CD8-positive, alpha-beta memory T cell (primary cell): Measurements from ENCODE around the gene FUT7. TPM values are rescaled to one million over a fixed set of nuclear protein-coding genes. Genes with fewer than 3 reads are reported as not detected.
A peak's percentile ranks its signal among the peaks of the same experiment; 100 is the strongest.

Source experiments
- CTCF ChIA-PET: fragments of 350-600 bp; sonication (Branson Sonifier 250); formaldehyde crosslinking; loops from one replicate; lab custom pipeline; 2021; ENCODE audit warnings: antibody characterized with exemption; lab: Charles Lee
- POLR2A ChIA-PET: fragments of 350-600 bp; sonication (Branson Sonifier 250); formaldehyde crosslinking; loops from one replicate; lab custom pipeline; 2021; ENCODE audit warnings: antibody characterized with exemption; lab: Charles Lee
- DNase-seq, 5 donors: peaks; one replicate each; pipeline versions ENCODE4 v3.0.0 to v3.0.0-alpha.2; 2020 to 2022; ENCODE audit warnings: mixed read lengths in 1 of 5
- H3K27ac ChIP-seq: one replicate; pipeline ENCODE4 v1.7.0; 2013; ENCODE audit warnings: low read depth, mild to moderate bottlenecking, low read length, moderate library complexity
- H3K27me3 ChIP-seq: 2 replicates; pipeline ENCODE4 v1.7.0; 2013; ENCODE audit warnings: low read length, mild to moderate bottlenecking; ENCODE audit not compliant: insufficient read depth, poor library complexity, severe bottlenecking
- H3K36me3 ChIP-seq: 2 replicates; pipeline ENCODE4 v1.7.0; 2013; ENCODE audit warnings: mild to moderate bottlenecking, low read length, moderate library complexity; ENCODE audit not compliant: insufficient read depth
- H3K4me1 ChIP-seq: 2 replicates; pipeline ENCODE4 v1.7.0; 2013; ENCODE audit warnings: mild to moderate bottlenecking, low read length, moderate library complexity; ENCODE audit not compliant: insufficient read depth
- H3K4me3 ChIP-seq: 2 replicates; pipeline ENCODE4 v1.7.0; 2013; ENCODE audit warnings: mild to moderate bottlenecking, low read length
- H3K9me3 ChIP-seq: 2 replicates; pipeline ENCODE4 v1.7.0; 2013; ENCODE audit warnings: mild to moderate bottlenecking, low read length
- H3K27ac Mint-ChIP-seq, 8 donors: one replicate each; pipeline ENCODE4 v1.8.0; 2020 to 2021; ENCODE audit warnings: mixed read lengths in 8 of 8, mild to moderate bottlenecking in 6 of 8, inconsistent platforms in 3 of 8, moderate library complexity in 3 of 8
- H3K27me3 Mint-ChIP-seq, 2 donors: one replicate each; pipeline ENCODE4 v1.8.0; 2020 to 2021; ENCODE audit warnings: mixed read lengths in 2 of 2, mild to moderate bottlenecking in 1 of 2, moderate library complexity in 1 of 2
- H3K36me3 Mint-ChIP-seq, 3 donors: one replicate each; pipeline ENCODE4 v1.8.0; 2020 to 2021; ENCODE audit warnings: mixed read lengths in 3 of 3, inconsistent platforms in 1 of 3, mild to moderate bottlenecking in 1 of 3
- H3K4me1 Mint-ChIP-seq, 3 donors: one replicate each; pipeline ENCODE4 v1.8.0; 2020 to 2021; ENCODE audit warnings: mixed read lengths in 3 of 3, inconsistent platforms in 1 of 3, mild to moderate bottlenecking in 1 of 3
- H3K4me3 Mint-ChIP-seq, 7 donors: one replicate each; pipeline ENCODE4 v1.8.0; 2020 to 2021; ENCODE audit warnings: mixed read lengths in 7 of 7, mild to moderate bottlenecking in 6 of 7, moderate library complexity in 4 of 7, inconsistent platforms in 2 of 7
- H3K9me3 Mint-ChIP-seq, 5 donors: one replicate each; pipeline ENCODE4 v1.8.0; 2020 to 2022; ENCODE audit warnings: mixed read lengths in 5 of 5, mild to moderate bottlenecking in 3 of 5, moderate library complexity in 2 of 5, inconsistent platforms in 1 of 5
- polyA plus RNA-seq: library from polyadenylated mRNA; unstranded; fragments of 300-500 nt; fragmentation: Illumina TruSeq; gene quantifications from one replicate; pipeline ENCODE4 v1.2.3, GENCODE V29; 2021
- total RNA-seq, 2 experiments: library from RNA; stranded (reverse); gene quantifications; one replicate each; pipeline ENCODE4 v1.2.3, GENCODE V29; 2021

Gene FUT7
- total and polyA plus RNA-seq, 3 experiments from 2014 or later: 0.57 to 28.7 (median 0.82) TPM

- Mint-ChIP-seq H3K4me1 (peaks cover 6 to 19% (median 12%) of the 10 kb centered on the region in 3 donors), H3K9me3 (no peaks in the 10 kb centered on the region), H3K27ac (no peak overlapping the region), H3K36me3 (no peaks in the 10 kb centered on the region), H3K4me3 (peak overlapping the region in 3 of 7 donors; percentile 23 to 53 (median 39)), H3K27me3 (peaks cover 3 to 4% of the 10 kb centered on the region in 2 donors)
- Histone ChIP-seq H3K9me3 (no peaks in the 10 kb centered on the region), H3K27ac (no peak overlapping the region), H3K4me1 (peaks cover 14% of the 10 kb centered on the region), H3K4me3 (no peak overlapping the region), H3K27me3 (no peaks in the 10 kb centered on the region), H3K36me3 (no peaks in the 10 kb centered on the region)
- CTCF ChIA-PET: interaction anchor here (1.1 to 8.6 kb wide), 11 partner anchors 9 to 281 kb away, joined by 3 to 87 read pairs (median 10); partner anchors contain the start of genes MAN1B1 and NPDC1
- POLR2A ChIA-PET: interaction anchor here (0.6 to 3.1 kb wide), 8 partner anchors 16 to 262 kb away, joined by 3 to 29 read pairs (median 4); partner anchors contain the start of genes MAN1B1, RABL6 and TUBB4B
- no peak for DNase-seq
These were observed 37.7 kb upstream of the FUT7 start for GRCh38 chr9:137069508-137070091.

- DNase-seq: no peak
- H3K27ac Mint-ChIP-seq: no peak overlapping the region
- peak overlapping the region in 3 of 7 donors; percentile 23 to 53 (median 39) for H3K4me3 Mint-ChIP-seq
- no peaks in the 10 kb centered on the region for H3K36me3 ChIP-seq
- H3K4me1 Mint-ChIP-seq: peaks cover 6 to 22% (median 14%) of the 10 kb centered on the region in 3 donors
- H3K4me3 ChIP-seq: no peak overlapping the region
- H3K27me3 ChIP-seq: no peaks in the 10 kb centered on the region
- no peaks in the 10 kb centered on the region for H3K9me3 Mint-ChIP-seq
- H3K27me3 Mint-ChIP-seq: peaks cover 3 to 4% of the 10 kb centered on the region in 2 donors
- ChIA-PET CTCF (interaction anchor here (0.7 to 8.6 kb wide), 19 partner anchors 8 to 291 kb away, joined by 3 to 87 read pairs (median 9); partner anchors contain the start of genes ABCA2, CLIC3, FUT7 and MAN1B1), POLR2A (interaction anchor here (1.0 to 3.1 kb wide), 2 partner anchors 17 to 18 kb away, joined by 3 to 29 read pairs; partner anchors contain the start of gene MAN1B1)
- no peak overlapping the region for H3K27ac ChIP-seq
- H3K9me3 ChIP-seq: no peaks in the 10 kb centered on the region
- no peaks in the 10 kb centered on the region for H3K36me3 Mint-ChIP-seq
- peaks cover 14% of the 10 kb centered on the region for H3K4me1 ChIP-seq
These were observed 36.9 kb upstream of the FUT7 start for GRCh38 chr9:137068539-137069507.

GRCh38 chr9:137067860-137068538 lies 36.1 kb upstream of the FUT7 start:
- Histone ChIP-seq H3K4me3 (no peak overlapping the region), H3K4me1 (peaks cover 14% of the 10 kb centered on the region), H3K36me3 (no peaks in the 10 kb centered on the region), H3K9me3 (no peaks in the 10 kb centered on the region), H3K27ac (no peak overlapping the region), H3K27me3 (no peaks in the 10 kb centered on the region)
- Mint-ChIP-seq H3K9me3 (no peaks in the 10 kb centered on the region), H3K36me3 (no peaks in the 10 kb centered on the region), H3K4me1 (peaks cover 6 to 22% (median 14%) of the 10 kb centered on the region in 3 donors), H3K4me3 (peak overlapping the region; percentile 5 to 78 (median 57)), H3K27ac (peak overlapping the region in 5 of 8 donors; percentile 45 to 68 (median 51)), H3K27me3 (peaks cover 3 to 4% of the 10 kb centered on the region in 2 donors)
- peak; percentile 77 to 89 (median 85) for DNase-seq
- CTCF ChIA-PET: interaction anchor here (0.6 to 8.6 kb wide), 30 partner anchors 9 to 354 kb away, joined by 3 to 87 read pairs (median 4); partner anchors contain the start of genes ABCA2, CLIC3, FUT7 and MAN1B1
- POLR2A ChIA-PET: interaction anchor here (0.7 to 1.3 kb wide), 3 partner anchors 19 to 278 kb away, joined by 3 read pairs; partner anchors contain the start of gene MAN1B1

- DNase-seq: no peak
- POLR2A ChIA-PET: no interaction called here
- H3K27me3 ChIP-seq: no peaks in the 10 kb centered on the region
- no peaks in the 10 kb centered on the region for H3K36me3 ChIP-seq
- Mint-ChIP-seq H3K9me3 (no peaks in the 10 kb centered on the region), H3K4me1 (peaks cover 6 to 21% (median 14%) of the 10 kb centered on the region in 3 donors), H3K4me3 (no peak overlapping the region), H3K27me3 (peaks cover 3 to 4% of the 10 kb centered on the region in 2 donors), H3K27ac (no peak overlapping the region), H3K36me3 (no peaks in the 10 kb centered on the region)
- H3K4me1 ChIP-seq: peaks cover 14% of the 10 kb centered on the region
- CTCF ChIA-PET: interaction anchor here (1.0 to 8.6 kb wide), 13 partner anchors 14 to 279 kb away, joined by 3 to 87 read pairs (median 10); partner anchors contain the start of genes ABCA2, FUT7, MAN1B1 and NPDC1
- H3K27ac ChIP-seq: no peak overlapping the region
- no peak overlapping the region for H3K4me3 ChIP-seq
- H3K9me3 ChIP-seq: no peaks in the 10 kb centered on the region
These were observed 34.4 kb upstream of the FUT7 start for GRCh38 chr9:137066096-137066861.

GRCh38 chr9:137065336-137065967 lies 33.6 kb upstream of the FUT7 start:
- no peaks in the 10 kb centered on the region for H3K27me3 ChIP-seq
- peaks cover 7% of the 10 kb centered on the region for H3K4me1 ChIP-seq
- H3K9me3 Mint-ChIP-seq: no peaks in the 10 kb centered on the region
- no peak overlapping the region for H3K4me3 ChIP-seq
- no peak overlapping the region for H3K27ac Mint-ChIP-seq
- CTCF ChIA-PET: interaction anchor here (1.0 to 8.6 kb wide), 5 partner anchors 17 to 35 kb away, joined by 3 to 87 read pairs (median 31); partner anchors contain the start of genes ABCA2, FUT7, MAN1B1 and NPDC1
- peaks cover 6 to 13% (median 8%) of the 10 kb centered on the region in 3 donors for H3K4me1 Mint-ChIP-seq
- H3K36me3 ChIP-seq: no peaks in the 10 kb centered on the region
- no peaks in the 10 kb centered on the region for H3K36me3 Mint-ChIP-seq
- no peaks in the 10 kb centered on the region for H3K9me3 ChIP-seq
- no peak overlapping the region for H3K27ac ChIP-seq
- no peak for DNase-seq
- POLR2A ChIA-PET: no interaction called here
- H3K4me3 Mint-ChIP-seq: no peak overlapping the region
- peaks cover 3 to 4% of the 10 kb centered on the region in 2 donors for H3K27me3 Mint-ChIP-seq

GRCh38 chr9:137064880-137065164 lies 32.9 kb upstream of the FUT7 start:
- Histone ChIP-seq H3K4me3 (no peak overlapping the region), H3K9me3 (no peaks in the 10 kb centered on the region), H3K27ac (no peak overlapping the region), H3K36me3 (no peaks in the 10 kb centered on the region), H3K4me1 (peaks cover 7% of the 10 kb centered on the region), H3K27me3 (no peaks in the 10 kb centered on the region)
- POLR2A ChIA-PET: no interaction called here
- peaks cover 3 to 4% of the 10 kb centered on the region in 2 donors for H3K27me3 Mint-ChIP-seq
- H3K27ac Mint-ChIP-seq: no peak overlapping the region
- DNase-seq: no peak
- peaks cover 6 to 12% (median 7%) of the 10 kb centered on the region in 3 donors for H3K4me1 Mint-ChIP-seq
- no peaks in the 10 kb centered on the region for H3K9me3 Mint-ChIP-seq
- no peak overlapping the region for H3K4me3 Mint-ChIP-seq
- H3K36me3 Mint-ChIP-seq: no peaks in the 10 kb centered on the region
- CTCF ChIA-PET: interaction anchor here (1.2 to 8.6 kb wide), 9 partner anchors 17 to 274 kb away, joined by 3 to 87 read pairs (median 7); partner anchors contain the start of gene NPDC1
